Mesothelial cell of epicardium (in vitro differentiated cells): ENCODE measurements around the gene DNAH7. TPM values are rescaled to one million over a fixed set of nuclear protein-coding genes. Genes with fewer than 3 reads are reported as not detected.

ENCODE experiments used
- DNase-seq, 2 experiments: peaks; one replicate each; pipeline ENCODE4 v3.0.0; 2021; ENCODE audit warnings: low spot score in 2 of 2; ENCODE audit not compliant: unreplicated experiment in 2 of 2
- H3K27ac Mint-ChIP-seq: 2 replicates; pipeline ENCODE4 v1.8.0; 2021; ENCODE audit warnings: mixed read lengths
- H3K27me3 Mint-ChIP-seq: 2 replicates; pipeline ENCODE4 v1.8.0; 2021; ENCODE audit warnings: low read depth, mixed read lengths
- H3K36me3 Mint-ChIP-seq: 2 replicates; pipeline ENCODE4 v1.8.0; 2021; ENCODE audit warnings: mixed read lengths
- H3K4me1 Mint-ChIP-seq: 2 replicates; pipeline ENCODE4 v1.8.0; 2021; ENCODE audit warnings: mixed read lengths
- H3K4me3 Mint-ChIP-seq: 2 replicates; pipeline ENCODE4 v1.8.0; 2021; ENCODE audit warnings: mild to moderate bottlenecking, moderate library complexity, mixed read lengths
- H3K9me3 Mint-ChIP-seq: 2 replicates; pipeline ENCODE4 v1.8.0; 2021; ENCODE audit warnings: mixed read lengths
- CTCF ChIP-seq: fragments of 200-600 bp; sonication (generic); IDR thresholded peaks from one replicate; pipeline ENCODE4 v1.5.0; 2021; ENCODE audit warnings: antibody characterized with exemption; ENCODE audit not compliant: unreplicated experiment
- total RNA-seq: library from RNA; stranded (reverse); gene quantifications from 3 replicates; pipeline ENCODE4 v1.2.1, GENCODE V29; 2021

The DNAH7 gene
- total RNA-seq, 1 donor from 2014 or later, result 0.63 TPM

DNA sequence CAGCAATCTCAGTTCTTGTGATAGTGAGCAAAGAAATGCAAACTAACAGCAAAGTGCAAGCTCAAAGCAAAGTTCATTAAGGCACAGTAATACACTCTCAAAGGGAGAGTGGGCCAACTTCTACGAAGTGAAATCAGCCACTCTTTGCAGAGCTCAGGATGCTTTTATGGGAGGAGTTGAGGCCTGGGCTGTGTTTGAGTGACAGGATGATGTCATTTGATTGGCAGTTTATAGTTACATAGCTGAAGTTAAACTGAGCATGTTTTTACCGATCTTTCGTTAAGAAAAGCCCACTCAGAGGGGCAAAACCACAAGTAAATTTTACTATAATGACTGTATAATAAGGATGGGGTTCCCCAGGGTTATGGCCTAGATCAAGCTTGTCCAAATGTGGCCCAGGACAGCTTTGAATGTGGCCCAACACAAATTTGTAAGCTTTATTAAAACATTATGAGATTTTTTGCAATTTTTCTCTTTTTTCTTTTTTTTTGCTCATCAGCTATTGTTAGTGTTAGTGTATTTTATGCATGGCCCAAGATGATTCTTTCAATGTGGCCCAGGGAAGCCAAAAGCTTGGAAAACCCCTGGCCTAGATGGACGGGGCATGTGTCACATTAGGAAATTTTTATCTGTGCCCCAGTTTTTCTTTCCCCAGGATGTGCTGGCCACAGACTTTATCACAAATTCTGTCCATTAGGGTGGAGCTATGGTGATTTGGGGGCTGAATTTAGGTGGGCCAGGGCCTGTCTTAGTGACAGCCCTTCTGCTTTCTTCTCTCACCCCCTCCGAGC, 8.3 kb upstream of the DNAH7 start:
- no peak for TF ChIP-seq CTCF
- Mint-ChIP-seq H3K4me3 (no peak overlapping the region), H3K27ac (no peak overlapping the region), H3K9me3 (peaks cover 1% of the 10 kb centered on the region), H3K36me3 (no peaks in the 10 kb centered on the region), H3K4me1 (peaks cover 19% of the 10 kb centered on the region), H3K27me3 (no peaks in the 10 kb centered on the region)
- no peak for DNase-seq

- Mint-ChIP-seq H3K4me3 (no peak overlapping the region), H3K36me3 (no peaks in the 10 kb centered on the region), H3K27ac (no peak overlapping the region), H3K4me1 (peaks cover 18% of the 10 kb centered on the region), H3K9me3 (no peaks in the 10 kb centered on the region), H3K27me3 (no peaks in the 10 kb centered on the region)
- TF ChIP-seq CTCF, result no peak
- no peak for DNase-seq
Measured at GRCh38 chr2:196075196-196075595, 6.6 kb upstream of the DNAH7 start.

GRCh38 chr2:196074631-196075030, 6.0 kb upstream of the DNAH7 start:
- H3K36me3 Mint-ChIP-seq, result no peaks in the 10 kb centered on the region

DNA sequence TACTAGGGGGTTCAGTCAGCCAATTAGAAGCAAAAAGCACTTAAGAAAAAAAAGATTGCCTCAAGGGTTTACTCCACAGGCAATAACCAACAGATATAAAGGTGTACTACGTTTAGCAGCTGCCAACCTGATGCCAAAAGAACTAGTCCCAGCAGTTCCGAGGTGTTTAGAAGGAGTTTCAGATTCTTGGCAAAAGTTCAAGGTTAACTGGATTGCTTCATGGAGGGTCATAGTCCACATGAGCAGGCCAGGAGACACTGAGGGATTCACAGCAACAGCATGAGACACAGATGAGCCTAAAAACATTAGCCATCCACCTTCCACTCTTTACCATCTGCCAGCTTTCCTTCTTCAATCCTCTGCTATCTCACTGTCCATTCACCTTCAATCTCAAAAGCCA, 4.9 kb upstream of the DNAH7 start:
- no peak for TF ChIP-seq CTCF
- no peaks in the 10 kb centered on the region for H3K36me3 Mint-ChIP-seq
- H3K9me3 Mint-ChIP-seq, result no peaks in the 10 kb centered on the region
- DNase-seq, result no peak
- peaks cover 4% of the 10 kb centered on the region for H3K4me1 Mint-ChIP-seq
- no peak overlapping the region for H3K27ac Mint-ChIP-seq
- no peak overlapping the region for H3K4me3 Mint-ChIP-seq
- H3K27me3 Mint-ChIP-seq, result no peaks in the 10 kb centered on the region

More at GRCh38 chr2:196074631-196075030, 6.0 kb upstream of the DNAH7 start:
- Mint-ChIP-seq H3K9me3 (no peaks in the 10 kb centered on the region), H3K27me3 (no peaks in the 10 kb centered on the region), H3K27ac (no peak overlapping the region), H3K4me1 (peaks cover 12% of the 10 kb centered on the region), H3K4me3 (no peak overlapping the region)
- no peak for DNase-seq
- TF ChIP-seq CTCF, result no peak

DNA sequence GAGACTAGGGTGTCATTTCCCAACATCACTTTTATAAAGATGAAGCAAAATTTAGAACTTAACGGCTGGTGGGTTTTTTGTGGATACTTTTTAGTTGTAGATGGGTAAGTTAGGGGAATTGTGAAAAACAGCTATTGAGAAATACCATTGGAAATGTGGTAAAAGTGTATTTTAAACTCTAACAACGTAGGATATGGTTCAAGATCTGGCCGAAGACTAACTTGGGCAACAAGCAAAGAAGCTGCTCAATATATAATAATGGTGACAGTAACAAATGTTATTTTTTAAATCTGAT, 1.6 kb downstream of the DNAH7 start:
- H3K27ac Mint-ChIP-seq, result no peak overlapping the region
- DNase-seq, result no peak
- peaks cover 2% of the 10 kb centered on the region for H3K27me3 Mint-ChIP-seq
- no peak for TF ChIP-seq CTCF
- no peaks in the 10 kb centered on the region for H3K36me3 Mint-ChIP-seq
- peaks cover 3% of the 10 kb centered on the region for H3K4me1 Mint-ChIP-seq
- no peaks in the 10 kb centered on the region for H3K9me3 Mint-ChIP-seq
- H3K4me3 Mint-ChIP-seq, result peak overlapping the region; percentile 43
